ENCODE data around the gene BCL2. TPM values are rescaled to one million over a fixed set of nuclear protein-coding genes. Genes with fewer than 3 reads are reported as not detected.

BCL2 gene
- polyA plus RNA-seq, 4 donors = 0.89 to 7.2 (median 3.8) TPM

DNA sequence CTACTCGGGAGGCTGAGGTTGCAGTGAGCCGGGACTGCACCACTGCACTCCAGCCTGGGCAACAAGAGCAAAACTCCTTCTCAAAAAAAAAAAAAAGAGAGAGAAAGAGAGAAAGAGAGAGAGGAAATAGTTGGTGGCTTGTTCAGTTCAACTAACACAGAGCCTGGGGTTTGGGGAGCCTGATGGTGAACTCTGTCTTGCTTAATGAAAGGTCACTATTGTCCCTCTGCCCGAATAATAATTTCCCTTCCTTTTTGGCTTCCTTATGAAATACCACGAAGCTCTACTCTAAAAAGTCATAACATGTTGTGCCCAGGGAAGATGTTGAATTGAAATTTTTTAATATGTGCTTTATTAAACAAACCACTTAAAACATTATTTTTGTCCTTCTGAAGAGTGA is 17.3 kb downstream of the BCL2 start:
- 61 to 77% (median 65%) methylated on average over 4 of the region's 4 CpGs for WGBS, 3 donors
- Histone ChIP-seq H3K36me3 (ENCODE audit: control insufficient read depth in 3 of 3, insufficient read depth in 2 of 3, low read depth in 1 of 3, low read length in 3 of 3) (peaks cover 0 to 5% (median 0%) of the 10 kb centered on the region in 3 donors), H3K27me3 (ENCODE audit: control insufficient read depth in 3 of 3, insufficient read depth in 3 of 3, low read length in 3 of 3) (no peaks in the 10 kb centered on the region), H3K27ac (ENCODE audit: low read depth in 1 of 3, low read length in 2 of 3) (no peak overlapping the region), H3K4me3 (ENCODE audit: low read depth in 1 of 3, low read length in 3 of 3) (no peak overlapping the region), H3K9me3 (ENCODE audit: control insufficient read depth in 2 of 2, insufficient read depth in 1 of 2, low read depth in 1 of 2, low read length in 1 of 2) (no peaks in the 10 kb centered on the region), H3K4me1 (ENCODE audit: control insufficient read depth in 3 of 3, insufficient read depth in 2 of 3, low read depth in 1 of 3, low read length in 2 of 3) (peaks cover 7 to 10% (median 9%) of the 10 kb centered on the region in 3 donors)
- no peak for DNase-seq
- FAIRE-seq = no peak

DNA sequence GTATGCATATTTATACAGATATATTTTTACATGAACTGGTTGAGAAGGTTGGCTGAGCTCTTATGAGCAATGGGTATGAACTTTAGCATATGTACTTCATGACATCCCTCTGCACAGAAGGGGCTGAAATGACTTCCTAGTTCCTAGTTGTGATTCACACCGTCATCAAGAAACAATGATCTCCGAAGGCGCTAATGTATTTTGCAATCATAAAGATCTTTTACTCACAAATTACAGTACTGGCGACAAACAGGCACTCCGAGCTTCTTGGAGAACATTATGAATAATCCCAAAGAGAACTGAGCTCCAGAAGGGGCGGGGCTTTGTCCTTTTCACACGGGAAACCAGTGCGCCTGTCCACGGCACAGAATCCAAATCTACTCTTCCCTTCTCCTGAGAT is 18.1 kb downstream of the BCL2 start:
- Histone ChIP-seq H3K27me3 (ENCODE audit: control insufficient read depth in 3 of 3, insufficient read depth in 3 of 3, low read length in 3 of 3) (no peaks in the 10 kb centered on the region), H3K4me1 (ENCODE audit: control insufficient read depth in 3 of 3, insufficient read depth in 2 of 3, low read depth in 1 of 3, low read length in 2 of 3) (peaks cover 7 to 10% (median 9%) of the 10 kb centered on the region in 3 donors), H3K4me3 (ENCODE audit: low read depth in 1 of 3, low read length in 3 of 3) (no peak overlapping the region), H3K36me3 (ENCODE audit: control insufficient read depth in 3 of 3, insufficient read depth in 2 of 3, low read depth in 1 of 3, low read length in 3 of 3) (peaks cover 0 to 6% (median 0%) of the 10 kb centered on the region in 3 donors), H3K9me3 (ENCODE audit: control insufficient read depth in 2 of 2, insufficient read depth in 1 of 2, low read depth in 1 of 2, low read length in 1 of 2) (no peaks in the 10 kb centered on the region), H3K27ac (ENCODE audit: low read depth in 1 of 3, low read length in 2 of 3) (no peak overlapping the region)
- 71 to 85% (median 79%) methylated on average over 9 of the region's 9 CpGs for WGBS, 3 donors
- DNase-seq = no peak
- FAIRE-seq = no peak

DNA sequence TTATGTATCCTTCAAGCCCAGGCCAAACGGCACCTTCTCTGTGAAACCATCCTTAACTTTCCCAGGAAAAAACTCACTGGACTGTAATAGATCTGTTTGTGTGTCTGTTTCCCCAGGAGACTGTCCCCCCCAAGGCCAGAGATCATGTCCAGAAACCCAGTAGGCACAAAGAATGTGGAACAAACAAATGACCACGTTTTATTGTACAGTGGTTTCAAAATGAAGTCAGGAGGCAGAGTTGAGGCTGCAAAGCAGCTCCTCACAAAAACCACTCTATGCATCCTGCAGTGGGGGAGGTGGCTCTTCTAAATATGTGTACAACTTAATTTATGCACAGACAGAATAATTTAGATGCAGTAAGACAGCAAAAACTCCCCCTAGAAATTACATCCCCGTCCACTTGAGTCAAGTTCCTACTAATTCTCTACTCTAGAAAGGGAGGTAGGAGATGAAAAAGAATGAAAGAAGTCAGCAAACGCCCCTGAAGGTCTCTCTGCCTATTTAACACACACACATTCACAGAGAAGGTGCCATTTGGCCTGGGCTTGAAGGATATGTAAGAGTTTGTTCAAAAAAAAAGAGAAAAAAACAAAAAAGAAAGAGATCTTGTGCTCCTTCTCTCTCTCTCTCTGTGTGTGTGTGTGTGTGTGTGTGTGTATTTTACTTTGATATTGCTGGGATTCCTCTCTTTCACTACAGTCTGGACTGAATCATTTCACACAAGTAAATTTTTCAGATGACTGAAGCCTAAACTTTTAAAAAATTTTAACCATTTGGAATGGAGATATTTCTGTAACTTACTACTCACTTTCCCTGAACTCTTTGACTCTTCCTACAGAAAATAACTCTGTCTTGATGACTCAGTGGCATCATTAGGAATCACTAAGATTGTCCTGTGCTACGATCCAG is 19.5 kb downstream of the BCL2 start:
- FAIRE-seq (no peak), DNase-seq (peak in 1 of 2 donors; percentile 27)
- WGBS, 3 donors = 61 to 68% (median 61%) methylated on average over 5 of the region's 5 CpGs
- Histone ChIP-seq H3K27ac (ENCODE audit: low read depth in 1 of 3, low read length in 2 of 3) (peak overlapping the region in 1 of 3 donors; percentile 51), H3K4me1 (ENCODE audit: control insufficient read depth in 3 of 3, insufficient read depth in 2 of 3, low read depth in 1 of 3, low read length in 2 of 3) (peaks cover 7 to 10% (median 9%) of the 10 kb centered on the region in 3 donors), H3K9me3 (ENCODE audit: control insufficient read depth in 2 of 2, insufficient read depth in 1 of 2, low read depth in 1 of 2, low read length in 1 of 2) (no peaks in the 10 kb centered on the region), H3K36me3 (ENCODE audit: control insufficient read depth in 3 of 3, insufficient read depth in 2 of 3, low read depth in 1 of 3, low read length in 3 of 3) (peaks cover 0 to 12% (median 0%) of the 10 kb centered on the region in 3 donors), H3K4me3 (ENCODE audit: low read depth in 1 of 3, low read length in 3 of 3) (no peak overlapping the region), H3K27me3 (ENCODE audit: control insufficient read depth in 3 of 3, insufficient read depth in 3 of 3, low read length in 3 of 3) (no peaks in the 10 kb centered on the region)

DNA sequence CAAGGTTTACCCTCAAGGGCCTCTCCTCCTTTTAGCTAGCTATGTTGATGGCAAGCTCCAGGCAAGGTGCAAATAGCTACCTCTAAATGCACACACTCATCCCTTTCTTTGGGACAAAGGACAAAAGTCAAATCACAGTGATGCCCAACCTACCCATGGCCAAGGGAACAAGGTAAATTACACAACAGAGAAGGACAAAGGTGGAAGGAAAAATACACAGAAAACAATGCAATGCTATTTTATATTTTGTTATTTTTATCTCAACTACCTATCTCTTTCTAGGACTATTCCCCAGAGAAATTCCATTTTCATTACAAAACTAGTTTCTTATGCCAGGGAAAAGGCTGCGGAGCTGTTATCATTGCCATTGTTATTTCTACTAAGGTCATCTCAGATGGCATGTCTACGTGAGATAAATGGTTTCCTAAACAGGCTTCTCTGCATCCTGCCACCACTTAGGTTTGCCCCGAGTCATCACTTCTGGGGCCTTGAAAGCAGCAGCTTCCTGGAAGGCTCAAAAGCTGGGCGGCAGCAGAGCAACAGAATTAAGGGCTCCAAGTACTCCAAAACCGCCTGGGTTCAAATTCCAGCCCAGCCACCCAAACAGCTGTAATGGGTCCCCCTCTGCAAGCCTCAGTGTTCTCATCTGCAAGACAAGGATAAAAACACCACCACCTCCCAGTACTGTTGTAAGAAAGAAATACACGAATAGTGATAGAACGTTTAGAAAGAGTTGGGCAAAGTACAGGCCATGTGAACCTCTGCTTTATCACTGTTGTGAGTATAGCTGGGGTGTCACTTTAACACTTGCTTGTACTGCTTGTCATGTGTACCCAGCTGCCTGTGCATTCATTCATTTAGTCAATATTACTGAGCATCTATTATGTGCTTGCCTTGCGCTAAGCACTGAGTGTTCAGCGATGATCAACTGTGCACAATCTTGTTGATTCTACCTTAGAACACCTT is 20.9 kb downstream of the BCL2 start:
- FAIRE-seq (no peak), DNase-seq (peak; percentile 53 to 66)
- Histone ChIP-seq H3K4me1 (ENCODE audit: control insufficient read depth in 3 of 3, insufficient read depth in 2 of 3, low read depth in 1 of 3, low read length in 2 of 3) (peaks cover 7 to 10% (median 9%) of the 10 kb centered on the region in 3 donors), H3K9me3 (ENCODE audit: control insufficient read depth in 2 of 2, insufficient read depth in 1 of 2, low read depth in 1 of 2, low read length in 1 of 2) (no peaks in the 10 kb centered on the region), H3K27me3 (ENCODE audit: control insufficient read depth in 3 of 3, insufficient read depth in 3 of 3, low read length in 3 of 3) (no peaks in the 10 kb centered on the region), H3K4me3 (ENCODE audit: low read depth in 1 of 3, low read length in 3 of 3) (no peak overlapping the region), H3K36me3 (ENCODE audit: control insufficient read depth in 3 of 3, insufficient read depth in 2 of 3, low read depth in 1 of 3, low read length in 3 of 3) (peaks cover 0 to 14% (median 0%) of the 10 kb centered on the region in 3 donors), H3K27ac (ENCODE audit: low read depth in 1 of 3, low read length in 2 of 3) (peak overlapping the region in 2 of 3 donors; percentile 12 to 51)
- WGBS, 3 donors = 45 to 64% (median 48%) methylated on average over 9 of the region's 9 CpGs

DNA sequence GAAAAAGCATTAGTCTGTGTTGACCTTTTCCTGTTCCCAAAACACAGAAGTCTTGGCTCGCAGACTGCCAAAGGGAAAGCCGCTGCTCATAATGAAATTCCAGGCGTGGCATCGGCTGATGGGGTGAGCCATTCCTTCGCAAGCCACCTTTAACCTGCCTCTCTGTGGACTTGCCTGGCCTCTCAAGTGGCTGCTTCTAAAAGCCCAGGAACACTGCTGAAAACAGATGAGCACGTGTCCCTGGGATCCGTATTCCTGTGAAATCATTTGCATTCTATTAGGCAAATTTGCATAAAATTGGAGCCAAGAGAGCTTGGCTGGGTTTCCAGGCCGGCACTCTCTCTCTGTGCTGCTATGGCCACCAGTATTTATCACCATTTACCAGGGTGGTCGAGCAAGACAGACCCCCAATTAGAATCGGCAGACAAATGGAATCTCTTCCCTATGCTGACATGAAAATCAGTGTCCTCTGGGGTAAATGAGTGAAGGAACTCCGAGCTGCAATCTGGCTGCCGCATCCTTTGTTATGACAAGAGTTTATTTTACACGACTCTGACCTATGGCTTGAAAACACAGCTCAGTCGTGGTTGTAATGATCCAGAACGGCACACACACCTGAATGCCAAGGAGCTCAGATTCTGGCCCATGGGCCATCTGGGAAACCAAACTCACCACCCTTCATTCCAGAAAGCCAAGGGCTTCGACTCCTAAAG is 21.7 kb downstream of the BCL2 start:
- FAIRE-seq (no peak), DNase-seq (peak in 1 of 2 donors; percentile 36)
- Histone ChIP-seq H3K9me3 (ENCODE audit: control insufficient read depth in 2 of 2, insufficient read depth in 1 of 2, low read depth in 1 of 2, low read length in 1 of 2) (no peaks in the 10 kb centered on the region), H3K36me3 (ENCODE audit: control insufficient read depth in 3 of 3, insufficient read depth in 2 of 3, low read depth in 1 of 3, low read length in 3 of 3) (peaks cover 0 to 17% (median 3%) of the 10 kb centered on the region in 3 donors), H3K4me3 (ENCODE audit: low read depth in 1 of 3, low read length in 3 of 3) (no peak overlapping the region), H3K27ac (ENCODE audit: low read depth in 1 of 3, low read length in 2 of 3) (no peak overlapping the region), H3K4me1 (ENCODE audit: control insufficient read depth in 3 of 3, insufficient read depth in 2 of 3, low read depth in 1 of 3, low read length in 2 of 3) (peaks cover 7 to 10% (median 9%) of the 10 kb centered on the region in 3 donors), H3K27me3 (ENCODE audit: control insufficient read depth in 3 of 3, insufficient read depth in 3 of 3, low read length in 3 of 3) (no peaks in the 10 kb centered on the region)
- WGBS, 3 donors = 67 to 72% (median 70%) methylated on average over 16 of the region's 16 CpGs

DNA sequence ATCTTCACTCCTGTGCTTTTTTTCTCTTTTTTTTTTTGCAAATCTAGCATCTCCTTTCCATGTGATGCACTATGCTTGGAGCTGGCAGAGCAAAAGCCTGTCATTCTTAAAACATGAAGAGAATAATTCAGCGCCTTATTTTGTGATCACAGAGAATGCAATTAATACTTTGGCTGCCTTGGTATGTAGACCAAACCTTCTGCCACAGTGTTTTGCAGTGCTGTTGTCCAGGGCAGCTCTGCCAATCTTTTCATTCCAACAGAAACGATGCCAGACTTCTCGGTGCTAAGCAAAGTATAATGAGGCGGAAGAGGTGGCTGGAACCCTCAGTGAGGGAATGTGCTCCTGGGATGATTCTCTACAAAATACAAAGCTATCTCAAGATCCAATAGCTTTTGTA is 25.6 kb downstream of the BCL2 start:
- FAIRE-seq (no peak), DNase-seq (no peak)
- no peak overlapping the region for H3K27ac ChIP-seq (ENCODE audit: low read depth in 1 of 3, low read length in 2 of 3)
- H3K36me3 ChIP-seq (ENCODE audit: control insufficient read depth in 3 of 3, insufficient read depth in 2 of 3, low read depth in 1 of 3, low read length in 3 of 3) = peaks cover 0 to 19% (median 3%) of the 10 kb centered on the region in 3 donors
- peaks cover 7 to 10% (median 9%) of the 10 kb centered on the region in 3 donors for H3K4me1 ChIP-seq (ENCODE audit: control insufficient read depth in 3 of 3, insufficient read depth in 2 of 3, low read depth in 1 of 3, low read length in 2 of 3)
- no peaks in the 10 kb centered on the region for H3K9me3 ChIP-seq (ENCODE audit: control insufficient read depth in 2 of 2, insufficient read depth in 1 of 2, low read depth in 1 of 2, low read length in 1 of 2)
- H3K4me3 ChIP-seq (ENCODE audit: low read depth in 1 of 3, low read length in 3 of 3) = no peak overlapping the region
- no peaks in the 10 kb centered on the region for H3K27me3 ChIP-seq (ENCODE audit: control insufficient read depth in 3 of 3, insufficient read depth in 3 of 3, low read length in 3 of 3)
- WGBS, 3 donors = 91 to 92% (median 91%) methylated on average over 4 of the region's 4 CpGs

GRCh38 chr18:63292831-63293683 is 26.5 kb downstream of the BCL2 start:
- no peak for FAIRE-seq

More at GRCh38 chr18:63292831-63293683, 26.5 kb downstream of the BCL2 start:
- no peaks in the 10 kb centered on the region for H3K27me3 ChIP-seq (ENCODE audit: control insufficient read depth in 3 of 3, insufficient read depth in 3 of 3, low read length in 3 of 3)
- peaks cover under 1 to 4% (median 4%) of the 10 kb centered on the region in 3 donors for H3K4me1 ChIP-seq (ENCODE audit: control insufficient read depth in 3 of 3, insufficient read depth in 2 of 3, low read depth in 1 of 3, low read length in 2 of 3)
- DNase-seq = no peak
- peaks cover 0 to 19% (median 3%) of the 10 kb centered on the region in 3 donors for H3K36me3 ChIP-seq (ENCODE audit: control insufficient read depth in 3 of 3, insufficient read depth in 2 of 3, low read depth in 1 of 3, low read length in 3 of 3)
- no peak overlapping the region for H3K27ac ChIP-seq (ENCODE audit: low read depth in 1 of 3, low read length in 2 of 3)
- 67 to 85% (median 74%) methylated on average over 11 of the region's 11 CpGs for WGBS, 3 donors
- no peak overlapping the region for H3K4me3 ChIP-seq (ENCODE audit: low read depth in 1 of 3, low read length in 3 of 3)
- H3K9me3 ChIP-seq (ENCODE audit: control insufficient read depth in 2 of 2, insufficient read depth in 1 of 2, low read depth in 1 of 2, low read length in 1 of 2) = no peaks in the 10 kb centered on the region
